Astrocyte of the spinal cord (primary cell): ENCODE data around the gene SHPK.
A peak's percentile ranks its signal among the peaks of the same experiment; 100 is the strongest.

Experiments
- DNase-seq: peaks from one replicate; pipeline ENCODE4 v3.0.0; 2011; ENCODE audit warnings: low read depth, low spot score
- H3K4me3 ChIP-seq: 2 replicates; pipeline ENCODE4 v1.5.1; 2011; ENCODE audit warnings: low read depth, mild to moderate bottlenecking, low read length, moderate library complexity
- CTCF ChIP-seq: IDR thresholded peaks from 2 replicates; pipeline ENCODE4 v1.5.1; 2012; ENCODE audit warnings: low read depth, mild to moderate bottlenecking, low read length, inconsistent platforms
- in situ Hi-C: cut with HindIII; loops from 2 replicates; pipeline ENCODE4 v1.10.0; 2017; ENCODE audit warnings: low sequenced_read_pairs

SHPK gene

DNA sequence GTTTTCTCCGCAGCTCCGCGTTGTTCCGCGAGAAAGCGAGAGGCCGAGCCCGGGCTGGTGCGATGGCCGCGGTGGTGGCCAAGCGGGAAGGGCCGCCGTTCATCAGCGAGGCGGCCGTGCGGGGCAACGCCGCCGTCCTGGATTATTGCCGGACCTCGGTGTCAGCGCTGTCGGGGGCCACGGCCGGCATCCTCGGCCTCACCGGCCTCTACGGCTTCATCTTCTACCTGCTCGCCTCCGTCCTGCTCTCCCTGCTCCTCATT lies 33.0 kb upstream of the SHPK start:
- TF ChIP-seq CTCF, result no peak
- peak overlapping the region; percentile 96 for H3K4me3 ChIP-seq
- in situ Hi-C loops, result no loop called here
- no peak for DNase-seq

DNA sequence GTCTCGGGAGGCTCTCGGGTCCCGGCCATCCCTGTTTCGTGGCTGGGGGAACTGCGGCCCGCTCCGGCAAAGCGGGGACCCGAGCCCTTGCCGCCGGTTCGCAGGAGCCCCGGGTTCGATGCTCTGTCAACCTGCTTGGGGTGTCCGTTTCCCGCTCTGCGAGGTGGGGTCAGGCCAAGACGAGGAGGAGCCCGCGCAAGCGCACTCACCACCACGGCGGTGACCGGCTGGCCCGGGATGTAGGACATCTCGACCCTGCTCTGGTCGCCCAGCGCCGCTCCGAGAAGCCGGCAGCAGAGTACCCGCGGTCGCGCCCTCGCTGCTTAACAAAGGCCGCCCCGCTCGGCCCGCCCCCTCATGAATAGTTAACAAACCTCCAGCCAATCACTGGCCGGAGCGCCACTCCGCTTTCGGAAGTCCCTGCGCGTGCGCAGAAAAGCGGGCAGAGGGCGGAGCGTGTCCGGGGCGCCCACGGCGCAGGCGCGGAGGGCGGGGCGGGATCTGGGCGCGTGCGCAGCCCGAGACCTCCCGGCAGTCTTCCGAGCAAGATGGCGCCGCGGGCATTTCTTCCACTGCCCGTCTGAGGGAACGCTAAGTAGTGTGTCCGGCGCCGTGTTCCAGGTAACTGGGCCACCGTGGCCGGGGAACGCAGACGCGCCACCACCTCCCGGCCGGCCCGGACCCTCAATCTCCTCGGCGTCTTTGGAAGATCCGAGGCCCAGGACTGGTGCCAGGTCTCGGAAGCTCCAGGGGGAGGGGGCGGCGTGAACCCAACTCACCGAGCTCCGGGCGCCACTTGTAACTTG lies 32.4 kb upstream of the SHPK start, which contains the start of the genes EMC6 and TAX1BP3:
Gene EMC6 (plus strand): TSS at position 534 of the 806 bp plus-strand sequence. CDS start 335 bp downstream, outside the sequence.
Gene TAX1BP3 (minus strand): TSS at position 300 of the 806 bp plus-strand sequence. CDS start 52 bp downstream, at position 248.
- in situ Hi-C loops, result no loop called here
- peak within 1 kb of the TSS; percentile 96 for H3K4me3 ChIP-seq
- TF ChIP-seq CTCF, result no peak
- peak; percentile 99 for DNase-seq

- peak; percentile 92 for DNase-seq
- in situ Hi-C loops, result no loop called here
- TF ChIP-seq CTCF, result peak; percentile 19
- H3K4me3 ChIP-seq, result peak overlapping the region; percentile 93
These were observed 31.6 kb upstream of the SHPK start for GRCh38 chr17:3667366-3668278.

- no peak for DNase-seq
- H3K4me3 ChIP-seq, result no peak overlapping the region
- no peak for TF ChIP-seq CTCF
- in situ Hi-C loops, result no loop called here
These were observed 30.5 kb upstream of the SHPK start for GRCh38 chr17:3666516-3666915.

DNA sequence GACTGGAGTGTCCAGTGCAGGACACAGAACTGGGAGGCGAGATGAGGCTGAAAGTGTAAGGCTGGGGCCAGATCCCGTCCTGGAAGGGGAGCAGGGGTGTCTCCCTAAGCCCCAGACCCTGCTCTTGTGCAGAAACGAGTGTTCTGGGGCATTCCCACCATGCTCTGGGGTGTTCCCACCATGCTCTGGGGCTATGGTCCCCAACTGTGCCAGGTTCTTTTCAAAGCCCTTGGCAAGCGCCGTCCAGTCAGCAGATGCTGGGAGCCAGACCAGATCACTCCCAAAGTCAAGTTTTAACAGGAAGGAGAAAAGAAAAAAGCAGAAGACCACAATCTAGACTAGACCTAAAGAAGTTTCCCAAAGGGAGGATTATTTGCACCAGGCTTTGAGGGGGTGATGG lies 29.8 kb upstream of the SHPK start:
- no peak overlapping the region for H3K4me3 ChIP-seq
- DNase-seq, result no peak
- TF ChIP-seq CTCF, result no peak
- in situ Hi-C loops, result no loop called here

GRCh38 chr17:3663102-3664011 lies 27.3 kb upstream of the SHPK start:
- in situ Hi-C loops, result no loop called here
- no peak for TF ChIP-seq CTCF
- no peak for DNase-seq
- H3K4me3 ChIP-seq, result no peak overlapping the region
